HG03342 (cell line): Measurements from ENCODE around the gene C19orf67.

Experiments
- ATAC-seq: cut with Tn5 transposase; IDR thresholded peaks from one replicate; pipeline ENCODE4 v1.9.1; 2021; ENCODE audit warnings: mild to moderate bottlenecking, moderate library complexity; ENCODE audit not compliant: unreplicated experiment

Gene C19orf67

GRCh38 chr19:14085309-14085995 is at the start of gene C19orf67:
Gene C19orf67, minus strand, starts transcription at chr19:14085783. Its CDS starts 156 bp downstream, at chr19:14085627.
- no peak for ATAC-seq

- ATAC-seq = no peak
Measured at GRCh38 chr19:14135355-14135754, 49.8 kb upstream of the C19orf67 start.

GRCh38 chr19:14127929-14128509 is 42.4 kb upstream of the C19orf67 start:
- ATAC-seq = no peak

GRCh38 chr19:14127176-14127575 is 41.6 kb upstream of the C19orf67 start:
- no peak for ATAC-seq

GRCh38 chr19:14122924-14123323 is 37.3 kb upstream of the C19orf67 start:
- no peak for ATAC-seq

GRCh38 chr19:14120497-14120780 is 34.9 kb upstream of the C19orf67 start:
- no peak for ATAC-seq

GRCh38 chr19:14119644-14120496 is 34.3 kb upstream of the C19orf67 start:
- no peak for ATAC-seq

GRCh38 chr19:14119146-14119545 is 33.6 kb upstream of the C19orf67 start:
- no peak for ATAC-seq

- no peak for ATAC-seq
Measured at GRCh38 chr19:14118165-14119051, 32.8 kb upstream of the C19orf67 start.

- peak; percentile 84 for ATAC-seq
Measured at GRCh38 chr19:14117668-14118164, 32.1 kb upstream of the C19orf67 start, which contains the start of gene PRKACA. Gene PRKACA, minus strand, starts transcription at chr19:14117762. Its CDS starts 215 bp downstream, at chr19:14117547.

- peak; percentile 6 for ATAC-seq
Measured at GRCh38 chr19:14116918-14117578, 31.5 kb upstream of the C19orf67 start.

- no peak for ATAC-seq
Measured at GRCh38 chr19:14116525-14116917, 30.9 kb upstream of the C19orf67 start.

GRCh38 chr19:14115756-14116155 is 30.2 kb upstream of the C19orf67 start:
- no peak for ATAC-seq

GRCh38 chr19:14114854-14115253 is 29.3 kb upstream of the C19orf67 start:
- no peak for ATAC-seq

GRCh38 chr19:14114439-14114838 is 28.9 kb upstream of the C19orf67 start:
- ATAC-seq = no peak

- ATAC-seq = no peak
Measured at GRCh38 chr19:14113762-14114414, 28.3 kb upstream of the C19orf67 start.

- no peak for ATAC-seq
Measured at GRCh38 chr19:14112809-14113385, 27.3 kb upstream of the C19orf67 start.

- no peak for ATAC-seq
Measured at GRCh38 chr19:14112051-14112808, 26.6 kb upstream of the C19orf67 start.

- ATAC-seq = no peak
Measured at GRCh38 chr19:14111486-14111885, 25.9 kb upstream of the C19orf67 start.
